ENCODE measurements around the gene CLCA1. TPM values are rescaled to one million over a fixed set of nuclear protein-coding genes. Genes with fewer than 3 reads are reported as not detected.

CLCA1 gene
- total RNA-seq, 1 experiment from 2014 or later = not detected

- Mint-ChIP-seq H3K27me3 (ENCODE audit: low read depth) (no peaks in the 10 kb centered on the region), H3K9me3 (no peaks in the 10 kb centered on the region), H3K36me3 (ENCODE audit: insufficient read depth in 1 of 3, low read depth in 3 of 3) (no peaks in the 10 kb centered on the region), H3K27ac (no peak overlapping the region; a peak in 1 of 7 replicates), H3K4me1 (peaks cover 2 to 10% of the 10 kb centered on the region in 2 experiments; a peak in 2 of 4 replicates), H3K4me3 (no peak overlapping the region)
- no peaks in the 10 kb centered on the region for H3K23me2 ChIP-seq (ENCODE audit: insufficient read length, low read depth, low read length, poor library complexity, severe bottlenecking)
- no peak overlapping the region for H2BK5ac ChIP-seq (ENCODE audit: insufficient read length, low read length)
- H2BK12ac ChIP-seq (ENCODE audit: insufficient read length, low read depth, low read length) = no peak overlapping the region
- DNase-seq = no peak
- H3T11ph ChIP-seq (ENCODE audit: low read length) = no peak overlapping the region
- H3K23ac ChIP-seq (ENCODE audit: insufficient read length, low read depth, low read length) = no peak overlapping the region
- H4K91ac ChIP-seq (ENCODE audit: insufficient read length, low read depth, low read length) = no peak overlapping the region
- no CpG with 5 or more reads among the region's 1 CpG for WGBS (ENCODE audit: extremely low coverage, insufficient read length, low lambda C conversion rate)
- TF ChIP-seq, protein P1, sequence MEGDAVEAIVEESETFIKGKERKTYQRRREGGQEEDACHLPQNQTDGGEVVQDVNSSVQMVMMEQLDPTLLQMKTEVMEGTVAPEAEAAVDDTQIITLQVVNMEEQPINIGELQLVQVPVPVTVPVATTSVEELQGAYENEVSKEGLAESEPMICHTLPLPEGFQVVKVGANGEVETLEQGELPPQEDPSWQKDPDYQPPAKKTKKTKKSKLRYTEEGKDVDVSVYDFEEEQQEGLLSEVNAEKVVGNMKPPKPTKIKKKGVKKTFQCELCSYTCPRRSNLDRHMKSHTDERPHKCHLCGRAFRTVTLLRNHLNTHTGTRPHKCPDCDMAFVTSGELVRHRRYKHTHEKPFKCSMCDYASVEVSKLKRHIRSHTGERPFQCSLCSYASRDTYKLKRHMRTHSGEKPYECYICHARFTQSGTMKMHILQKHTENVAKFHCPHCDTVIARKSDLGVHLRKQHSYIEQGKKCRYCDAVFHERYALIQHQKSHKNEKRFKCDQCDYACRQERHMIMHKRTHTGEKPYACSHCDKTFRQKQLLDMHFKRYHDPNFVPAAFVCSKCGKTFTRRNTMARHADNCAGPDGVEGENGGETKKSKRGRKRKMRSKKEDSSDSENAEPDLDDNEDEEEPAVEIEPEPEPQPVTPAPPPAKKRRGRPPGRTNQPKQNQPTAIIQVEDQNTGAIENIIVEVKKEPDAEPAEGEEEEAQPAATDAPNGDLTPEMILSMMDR (conservative IDR thresholded peaks at IDR 0.05) = no peak
- no peak overlapping the region for H3K4ac ChIP-seq (ENCODE audit: low read depth, low read length)
- H2BK20ac ChIP-seq (ENCODE audit: low read depth, low read length, poor library complexity, severe bottlenecking) = no peak overlapping the region
- H4K8ac ChIP-seq (replicated peaks; ENCODE audit: insufficient read length, low read depth, low read length) = no peak overlapping the region
- no peak overlapping the region for H2AFZ ChIP-seq (ENCODE audit: low read length)
- H4K5ac ChIP-seq (ENCODE audit: insufficient read length, low read depth, low read length) = no peak overlapping the region
- H3K9me3 ChIP-seq (ENCODE audit: control insufficient read depth, low read depth, low read length) = no peaks in the 10 kb centered on the region
- no peak overlapping the region for H2BK15ac ChIP-seq (ENCODE audit: low read depth, low read length)
- no peak overlapping the region for H3K56ac ChIP-seq (ENCODE audit: insufficient read length, low read depth, low read length)
- no peak overlapping the region for H3K14ac ChIP-seq (ENCODE audit: insufficient read depth, low read length)
- no peaks in the 10 kb centered on the region for H3K79me2 ChIP-seq (ENCODE audit: insufficient read depth, low read length)
- no peak overlapping the region for H3K4me2 ChIP-seq (ENCODE audit: insufficient read depth, insufficient read length, low read length)
- H4K20me1 ChIP-seq (ENCODE audit: control insufficient read depth, insufficient read depth, insufficient read length) = no peaks in the 10 kb centered on the region
- H2AK5ac ChIP-seq (ENCODE audit: insufficient read length, low read length) = no peak overlapping the region
- H2BK120ac ChIP-seq (ENCODE audit: low read depth, low read length, poor library complexity, severe bottlenecking) = no peak overlapping the region
- H3K27ac ChIP-seq (ENCODE audit: insufficient read length, low read depth, low read length) = no peak overlapping the region
- H3K4me1 ChIP-seq (ENCODE audit: insufficient read depth, low read length) = no peaks in the 10 kb centered on the region
- H3K18ac ChIP-seq (ENCODE audit: insufficient read length, low read depth, low read length) = no peak overlapping the region
- no peak overlapping the region for H3K9ac ChIP-seq (ENCODE audit: extremely low read depth, insufficient read length, low read length)
- no peaks in the 10 kb centered on the region for H3K27me3 ChIP-seq (ENCODE audit: insufficient read depth, low read length)
- H3K79me1 ChIP-seq (ENCODE audit: insufficient read depth, low read depth, low read length, poor library complexity, severe bottlenecking) = no peaks in the 10 kb centered on the region
Observed at GRCh38 chr1:86517336-86517735, 48.6 kb downstream of the CLCA1 start.

Measured in H9 (cell line).